ENCODE measurements around the gene GATAD1.

GATAD1 gene

DNA sequence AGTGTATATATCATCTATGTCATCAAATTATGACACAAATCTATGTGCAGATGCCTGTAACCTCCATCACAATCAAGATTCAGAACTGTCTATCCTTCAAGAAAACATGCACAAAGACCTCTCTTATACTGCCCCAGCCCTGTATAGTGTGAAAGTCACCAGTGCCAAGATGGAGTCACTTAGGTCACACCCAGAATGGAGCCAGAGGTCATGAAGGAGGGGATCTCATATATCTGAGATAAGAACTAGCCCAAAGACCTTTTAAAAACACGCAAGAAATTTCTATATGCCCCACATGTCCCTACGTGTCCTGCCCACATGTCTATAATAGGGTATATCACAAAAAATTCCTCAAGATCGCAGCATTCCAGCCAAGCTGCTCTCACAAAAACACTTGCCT is 20.1 kb upstream of the GATAD1 start:
- no peak overlapping the region for H3K4me2 ChIP-seq (ENCODE audit: low read depth, low read length, poor library complexity, severe bottlenecking)
- peaks cover 13% of the 10 kb centered on the region for H3K4me1 ChIP-seq (ENCODE audit: insufficient read depth, low read length, poor library complexity, severe bottlenecking)
- no peaks in the 10 kb centered on the region for H3K9me2 ChIP-seq (replicated peaks; ENCODE audit: low read depth, low read length)
- no peaks in the 10 kb centered on the region for H3K27me3 ChIP-seq (ENCODE audit: insufficient read depth, low read length, poor library complexity, severe bottlenecking)
- TF ChIP-seq, protein P1, sequence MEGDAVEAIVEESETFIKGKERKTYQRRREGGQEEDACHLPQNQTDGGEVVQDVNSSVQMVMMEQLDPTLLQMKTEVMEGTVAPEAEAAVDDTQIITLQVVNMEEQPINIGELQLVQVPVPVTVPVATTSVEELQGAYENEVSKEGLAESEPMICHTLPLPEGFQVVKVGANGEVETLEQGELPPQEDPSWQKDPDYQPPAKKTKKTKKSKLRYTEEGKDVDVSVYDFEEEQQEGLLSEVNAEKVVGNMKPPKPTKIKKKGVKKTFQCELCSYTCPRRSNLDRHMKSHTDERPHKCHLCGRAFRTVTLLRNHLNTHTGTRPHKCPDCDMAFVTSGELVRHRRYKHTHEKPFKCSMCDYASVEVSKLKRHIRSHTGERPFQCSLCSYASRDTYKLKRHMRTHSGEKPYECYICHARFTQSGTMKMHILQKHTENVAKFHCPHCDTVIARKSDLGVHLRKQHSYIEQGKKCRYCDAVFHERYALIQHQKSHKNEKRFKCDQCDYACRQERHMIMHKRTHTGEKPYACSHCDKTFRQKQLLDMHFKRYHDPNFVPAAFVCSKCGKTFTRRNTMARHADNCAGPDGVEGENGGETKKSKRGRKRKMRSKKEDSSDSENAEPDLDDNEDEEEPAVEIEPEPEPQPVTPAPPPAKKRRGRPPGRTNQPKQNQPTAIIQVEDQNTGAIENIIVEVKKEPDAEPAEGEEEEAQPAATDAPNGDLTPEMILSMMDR (conservative IDR thresholded peaks at IDR 0.05; ENCODE audit: low read length), result no peak
- TF ChIP-seq EZH2phosphoT487 (IDR thresholded peaks at IDR 0.05; ENCODE audit: borderline replicate concordance), result no peak
- H3K79me2 ChIP-seq (ENCODE audit: insufficient read depth, low read length), result no peaks in the 10 kb centered on the region
- H3K4me3 ChIP-seq (ENCODE audit: low read length, poor library complexity, severe bottlenecking), result no peak overlapping the region
- no peaks in the 10 kb centered on the region for H4K20me1 ChIP-seq (ENCODE audit: insufficient read depth, low read length, poor library complexity, severe bottlenecking)
- no peaks in the 10 kb centered on the region for H3K9me3 ChIP-seq (ENCODE audit: insufficient read depth, low read depth, low read length)
- H3F3A ChIP-seq (ENCODE audit: low read depth), result no peaks in the 10 kb centered on the region
- no peak overlapping the region for H3K9ac ChIP-seq (ENCODE audit: low read depth, low read length, poor library complexity, severe bottlenecking)
- no peaks in the 10 kb centered on the region for H3K36me3 ChIP-seq (ENCODE audit: insufficient read depth, low read length)
- H2AFZ ChIP-seq (ENCODE audit: low read length), result no peak overlapping the region

DNA sequence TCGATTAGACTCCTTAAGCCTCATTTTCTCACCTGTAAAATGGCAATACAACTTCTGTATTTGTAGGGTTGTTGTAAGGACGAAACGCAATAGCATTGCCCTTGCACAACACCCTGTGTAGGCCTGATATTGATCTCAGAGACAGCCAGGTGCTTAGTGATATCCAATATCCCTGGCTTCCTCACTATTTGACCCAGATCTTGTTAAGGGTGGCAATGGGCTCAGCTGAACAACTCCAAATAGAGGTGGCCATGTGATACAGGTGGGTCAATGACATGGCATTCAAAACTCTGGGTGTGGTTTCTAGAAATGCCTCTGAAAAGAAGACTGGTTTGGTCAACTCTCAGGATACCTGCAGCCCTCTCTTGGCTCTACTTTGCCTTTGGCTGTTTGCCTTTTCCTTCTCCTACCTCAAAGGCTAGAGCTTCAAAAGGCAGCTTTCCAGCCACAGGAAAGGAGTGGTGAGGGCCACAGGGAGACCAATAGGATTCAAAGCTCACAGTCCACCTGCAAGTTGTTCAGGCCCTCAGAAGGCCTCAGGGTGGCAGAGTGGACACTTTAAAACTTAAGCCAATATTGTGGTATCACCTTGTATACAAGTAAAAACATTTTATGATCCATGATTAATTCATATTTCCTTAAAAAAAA is 14.9 kb upstream of the GATAD1 start:
- Histone ChIP-seq H3F3A (ENCODE audit: low read depth) (no peaks in the 10 kb centered on the region), H3K79me2 (ENCODE audit: insufficient read depth, low read length) (no peaks in the 10 kb centered on the region), H3K4me3 (ENCODE audit: low read length, poor library complexity, severe bottlenecking) (no peak overlapping the region), H2AFZ (ENCODE audit: low read length) (no peak overlapping the region), H3K9me3 (ENCODE audit: insufficient read depth, low read depth, low read length) (no peaks in the 10 kb centered on the region), H3K9ac (ENCODE audit: low read depth, low read length, poor library complexity, severe bottlenecking) (no peak overlapping the region), H3K4me2 (ENCODE audit: low read depth, low read length, poor library complexity, severe bottlenecking) (no peak overlapping the region), H4K20me1 (ENCODE audit: insufficient read depth, low read length, poor library complexity, severe bottlenecking) (no peaks in the 10 kb centered on the region), H3K9me2 (replicated peaks; ENCODE audit: low read depth, low read length) (no peaks in the 10 kb centered on the region), H3K27me3 (ENCODE audit: insufficient read depth, low read length, poor library complexity, severe bottlenecking) (no peaks in the 10 kb centered on the region), H3K4me1 (ENCODE audit: insufficient read depth, low read length, poor library complexity, severe bottlenecking) (no peaks in the 10 kb centered on the region), H3K36me3 (ENCODE audit: insufficient read depth, low read length) (no peaks in the 10 kb centered on the region)
- no peak for TF ChIP-seq EZH2phosphoT487 (IDR thresholded peaks at IDR 0.05; ENCODE audit: borderline replicate concordance)
- TF ChIP-seq, protein P1 (conservative IDR thresholded peaks at IDR 0.05; ENCODE audit: low read length), result no peak

DNA sequence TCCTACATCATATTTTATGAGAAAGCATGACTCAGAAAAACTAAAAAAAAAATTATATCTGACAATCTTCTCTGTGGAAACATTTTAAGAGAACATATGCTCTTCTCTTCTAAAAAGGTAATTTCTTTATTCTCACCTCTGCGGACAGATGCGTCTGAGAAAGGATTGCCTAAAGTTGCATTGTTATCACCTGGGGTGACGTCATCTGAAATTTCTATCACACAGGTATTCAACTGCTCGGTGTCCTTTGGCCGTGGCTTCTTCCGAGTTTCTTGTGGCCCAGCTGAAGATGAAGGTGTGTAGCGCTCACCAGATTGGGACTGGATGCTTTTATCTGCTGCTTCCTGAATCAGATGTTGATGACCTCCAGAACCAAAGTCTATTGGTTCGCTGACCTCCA is 14.3 kb upstream of the GATAD1 start:
- Histone ChIP-seq H3K4me2 (ENCODE audit: low read depth, low read length, poor library complexity, severe bottlenecking) (no peak overlapping the region), H3K36me3 (ENCODE audit: insufficient read depth, low read length) (no peaks in the 10 kb centered on the region), H3K4me1 (ENCODE audit: insufficient read depth, low read length, poor library complexity, severe bottlenecking) (no peaks in the 10 kb centered on the region), H3K9me3 (ENCODE audit: insufficient read depth, low read depth, low read length) (no peaks in the 10 kb centered on the region), H3F3A (ENCODE audit: low read depth) (no peaks in the 10 kb centered on the region), H3K79me2 (ENCODE audit: insufficient read depth, low read length) (no peaks in the 10 kb centered on the region), H4K20me1 (ENCODE audit: insufficient read depth, low read length, poor library complexity, severe bottlenecking) (no peaks in the 10 kb centered on the region), H3K4me3 (ENCODE audit: low read length, poor library complexity, severe bottlenecking) (no peak overlapping the region), H2AFZ (ENCODE audit: low read length) (no peak overlapping the region), H3K27me3 (ENCODE audit: insufficient read depth, low read length, poor library complexity, severe bottlenecking) (no peaks in the 10 kb centered on the region), H3K9ac (ENCODE audit: low read depth, low read length, poor library complexity, severe bottlenecking) (no peak overlapping the region), H3K9me2 (replicated peaks; ENCODE audit: low read depth, low read length) (no peaks in the 10 kb centered on the region)
- TF ChIP-seq, protein P1 (conservative IDR thresholded peaks at IDR 0.05; ENCODE audit: low read length), result no peak

Measured in Loucy (cell line).